PC-9 (cell line): ENCODE results near the gene TFAP2A. TPM values are rescaled to one million over a fixed set of nuclear protein-coding genes. Genes with fewer than 3 reads are reported as not detected.

Experiments used
- BruUV-seq: library from RNA; stranded (reverse); fragments of 400-500 nt; replicated peaks from 2 replicates; lab custom pipeline; 2021; lab: Mats Ljungman, UMichigan
- CTCF ChIA-PET: fragments of 300-600 bp; sonication (Branson Sonifier 250); formaldehyde crosslinking; loops from one replicate; lab custom pipeline; 2022; ENCODE audit warnings: antibody characterized with exemption; lab: Charles Lee
- POLR2A ChIA-PET: fragments of 300-600 bp; sonication (Branson Sonifier 250); formaldehyde crosslinking; loops from one replicate; lab custom pipeline; 2022; ENCODE audit warnings: antibody characterized with exemption; ENCODE audit not compliant: unreplicated experiment; lab: Charles Lee
- DNase-seq, 2 experiments: peaks; one replicate each; pipeline versions ENCODE4 v3.0.0 to v3.0.0-alpha.2; 2015 to 2022; ENCODE audit warnings: mixed read lengths in 1 of 2
- H2AFZ ChIP-seq: fragments of 200-600 bp; sonication (generic); 2 replicates; pipeline ENCODE4 v1.8.1; 2017; ENCODE audit warnings: antibody characterized with exemption
- H3F3A ChIP-seq: fragments of 200-600 bp; sonication (generic); 2 replicates; pipeline ENCODE4 v1.8.1; 2017; ENCODE audit warnings: antibody characterized with exemption, mild to moderate bottlenecking, low read depth; ENCODE audit not compliant: insufficient read depth
- H3K27ac ChIP-seq: fragments of 200-600 bp; sonication (generic); 2 replicates; pipeline ENCODE4 v1.6.1; 2016; ENCODE audit warnings: mixed run types
- H3K27me3 ChIP-seq: fragments of 200-600 bp; sonication (generic); 2 replicates; pipeline ENCODE4 v1.6.1; 2016; ENCODE audit warnings: low read depth, mixed run types; ENCODE audit not compliant: insufficient read depth
- H3K36me3 ChIP-seq: fragments of 200-600 bp; sonication (generic); 2 replicates; pipeline ENCODE4 v1.6.1; 2016; ENCODE audit warnings: low read depth, mixed run types
- H3K4me1 ChIP-seq: fragments of 200-600 bp; sonication (generic); replicated peaks from 2 replicates; pipeline ENCODE4 v1.6.1; 2016; ENCODE audit warnings: mixed run types; ENCODE audit not compliant: insufficient read depth
- H3K4me2 ChIP-seq: fragments of 200-600 bp; sonication (generic); 2 replicates; pipeline ENCODE4 v1.6.1; 2017; ENCODE audit warnings: mixed run types
- H3K4me3 ChIP-seq: fragments of 200-600 bp; sonication (generic); 2 replicates; pipeline ENCODE4 v1.6.1; 2016; ENCODE audit warnings: mixed run types
- H3K79me2 ChIP-seq: fragments of 200-600 bp; sonication (generic); 2 replicates; pipeline ENCODE4 v1.6.1; 2017; ENCODE audit warnings: low read depth, mixed run types
- H3K9me2 ChIP-seq: fragments of 200-600 bp; sonication (generic); 2 replicates; pipeline ENCODE4 v1.8.1; 2017; ENCODE audit warnings: mild to moderate bottlenecking; ENCODE audit not compliant: insufficient read depth
- H3K9me3 ChIP-seq: fragments of 200-600 bp; sonication (generic); 2 replicates; pipeline ENCODE4 v1.8.1; 2016; ENCODE audit warnings: low read depth; ENCODE audit not compliant: insufficient read depth
- H4K20me1 ChIP-seq: fragments of 200-600 bp; sonication (generic); 2 replicates; pipeline ENCODE4 v1.8.1; 2017; ENCODE audit not compliant: insufficient read depth
- CTCF ChIP-seq: fragments of 200-600 bp; sonication (generic); conservative IDR thresholded peaks from 2 replicates; pipeline ENCODE4 v1.6.1; 2017; ENCODE audit warnings: mixed run types, antibody characterized with exemption, mild to moderate bottlenecking, moderate library complexity
- EZH2 ChIP-seq: fragments of 200-600 bp; sonication (generic); IDR thresholded peaks from 2 replicates; pipeline ENCODE4 v1.8.0; 2017; ENCODE audit warnings: antibody characterized with exemption, low read depth
- intact Hi-C: fragments of 100-400 bp; cut with micrococcal nuclease; formaldehyde crosslinking; loops from one replicate; pipeline ENCODE4 v1.10.0; 2022; ENCODE audit not compliant: unreplicated experiment
- total RNA-seq: library from RNA; stranded (reverse); gene quantifications from 2 replicates; pipeline ENCODE4 v1.2.3, GENCODE V29; 2021

TFAP2A gene
- total RNA-seq, 1 experiment from 2014 or later: 43.8 TPM

- no peaks in the 10 kb centered on the region for H3K9me2 ChIP-seq
- ChIA-PET POLR2A (interaction anchor here (0.7 kb wide), 1 partner anchor 294 kb away, joined by 6 read pairs; the partner anchor contains the start of gene TMEM14B), CTCF (no interaction called here)
- H3K27ac ChIP-seq: peak overlapping the region; percentile 96
- H3K9me3 ChIP-seq: no peaks in the 10 kb centered on the region
- H3F3A ChIP-seq: peaks cover 6% of the 10 kb centered on the region; the same call in 1 of the 2 replicates
- no peak overlapping the region for H3K4me3 ChIP-seq
- intact Hi-C loops: no loop called here
- H2AFZ ChIP-seq: no peak overlapping the region
- no peaks in the 10 kb centered on the region for H3K27me3 ChIP-seq
- H4K20me1 ChIP-seq: no peaks in the 10 kb centered on the region
- peak overlapping the region; percentile 9 for H3K4me2 ChIP-seq
- peak; percentile 31 to 82 for DNase-seq
- no peaks in the 10 kb centered on the region for H3K36me3 ChIP-seq
- H3K4me1 ChIP-seq: peaks cover 32% of the 10 kb centered on the region
- no TSS peak for BruUV-seq
- TF ChIP-seq CTCF (no peak), EZH2 (no peak)
- H3K79me2 ChIP-seq: no peaks in the 10 kb centered on the region
These were observed 38.7 kb upstream of the TFAP2A start for GRCh38 chr6:10453596-10453995.

- H3K9me2 ChIP-seq: no peaks in the 10 kb centered on the region
- TSS peak; percentile 79 for BruUV-seq
- H4K20me1 ChIP-seq: no peaks in the 10 kb centered on the region
- CTCF ChIA-PET: no interaction called here
- intact Hi-C loops: loop anchor here (1.0 kb wide), 2 partner anchors 11 kb away; no protein-coding TSS in a partner anchor
- H3K36me3 ChIP-seq: no peaks in the 10 kb centered on the region
- H3K4me3 ChIP-seq: peak overlapping the region; percentile 4; the same call in 1 of the 2 replicates
- no peaks in the 10 kb centered on the region for H3K9me3 ChIP-seq
- peak overlapping the region; percentile 96 for H3K27ac ChIP-seq
- TF ChIP-seq EZH2: no peak
- TF ChIP-seq CTCF: no peak
- H2AFZ ChIP-seq: peak overlapping the region; percentile 63
- H3K4me2 ChIP-seq: peak overlapping the region; percentile 62
- peaks cover 32% of the 10 kb centered on the region for H3K4me1 ChIP-seq
- H3K27me3 ChIP-seq: no peaks in the 10 kb centered on the region
- POLR2A ChIA-PET: no interaction called here
- peak; percentile 94 to 97 for DNase-seq
- H3K79me2 ChIP-seq: no peaks in the 10 kb centered on the region
- peaks cover 6% of the 10 kb centered on the region; the same call in 1 of the 2 replicates for H3F3A ChIP-seq
These were observed 37.1 kb upstream of the TFAP2A start for GRCh38 chr6:10451828-10452509.

- Histone ChIP-seq H3K27me3 (no peaks in the 10 kb centered on the region), H2AFZ (peak overlapping the region; percentile 45), H4K20me1 (no peaks in the 10 kb centered on the region), H3K9me3 (no peaks in the 10 kb centered on the region), H3K79me2 (no peaks in the 10 kb centered on the region), H3F3A (peaks cover 6% of the 10 kb centered on the region; the same call in 1 of the 2 replicates), H3K4me1 (peaks cover 32% of the 10 kb centered on the region), H3K9me2 (no peaks in the 10 kb centered on the region), H3K4me3 (no peak overlapping the region), H3K36me3 (no peaks in the 10 kb centered on the region), H3K27ac (peak overlapping the region; percentile 96), H3K4me2 (peak overlapping the region; percentile 62)
- CTCF ChIA-PET: no interaction called here
- TF ChIP-seq EZH2: no peak
- no peak for TF ChIP-seq CTCF
- no peak for DNase-seq
- POLR2A ChIA-PET: no interaction called here
- intact Hi-C loops: no loop called here
- BruUV-seq: TSS peak; percentile 96
These were observed 36.5 kb upstream of the TFAP2A start for GRCh38 chr6:10451394-10451793.
